Rectal smooth muscle tissue (tissue), 1 donor: ENCODE data around the gene EPHA5.
"Not testable (repeated sequence)": the region's sequence is repeated elsewhere in the genome, so short reads cannot be mapped to it uniquely, and the experiment has no call there.

Experiments used
- H3K27ac ChIP-seq: one replicate; pipeline ENCODE4 v1.7.0; 2013; ENCODE audit warnings: low read depth, low read length, inconsistent platforms
- H3K27me3 ChIP-seq: one replicate; pipeline ENCODE4 v1.7.0; 2013; ENCODE audit warnings: low read length; ENCODE audit not compliant: control insufficient read depth, insufficient read depth
- H3K36me3 ChIP-seq: one replicate; pipeline ENCODE4 v1.7.0; 2013; ENCODE audit warnings: low read length; ENCODE audit not compliant: control insufficient read depth, insufficient read depth
- H3K4me1 ChIP-seq: one replicate; pipeline ENCODE4 v1.7.0; 2013; ENCODE audit warnings: low read length; ENCODE audit not compliant: control insufficient read depth, insufficient read depth
- H3K4me3 ChIP-seq: one replicate; pipeline ENCODE4 v1.7.0; 2013; ENCODE audit warnings: low read length
- H3K9ac ChIP-seq: one replicate; pipeline ENCODE4 v1.7.0; 2013; ENCODE audit warnings: low read length

Gene EPHA5

GRCh38 chr4:65340382-65341109, 329.7 kb downstream of the EPHA5 start:
- H3K27ac ChIP-seq: no peak overlapping the region
- no peaks in the 10 kb centered on the region for H3K36me3 ChIP-seq
- no peaks in the 10 kb centered on the region for H3K27me3 ChIP-seq
- no peak overlapping the region for H3K4me3 ChIP-seq
- H3K4me1 ChIP-seq: no peaks in the 10 kb centered on the region
- no peak overlapping the region for H3K9ac ChIP-seq

GRCh38 chr4:65337371-65337770, 332.9 kb downstream of the EPHA5 start:
- Histone ChIP-seq H3K4me3 (no peak overlapping the region), H3K9ac (no peak overlapping the region), H3K4me1 (no peaks in the 10 kb centered on the region), H3K27ac (no peak overlapping the region), H3K27me3 (no peaks in the 10 kb centered on the region), H3K36me3 (no peaks in the 10 kb centered on the region)

GRCh38 chr4:65336465-65336864, 333.8 kb downstream of the EPHA5 start:
- no peak overlapping the region for H3K4me3 ChIP-seq
- no peaks in the 10 kb centered on the region for H3K36me3 ChIP-seq
- H3K9ac ChIP-seq: no peak overlapping the region
- no peaks in the 10 kb centered on the region for H3K27me3 ChIP-seq
- no peak overlapping the region for H3K27ac ChIP-seq
- no peaks in the 10 kb centered on the region for H3K4me1 ChIP-seq

GRCh38 chr4:65316534-65316933, 353.8 kb downstream of the EPHA5 start:
- Histone ChIP-seq H3K36me3 (no peaks in the 10 kb centered on the region), H3K27me3 (no peaks in the 10 kb centered on the region), H3K4me3 (no peak overlapping the region), H3K9ac (no peak overlapping the region), H3K27ac (no peak overlapping the region), H3K4me1 (no peaks in the 10 kb centered on the region)

GRCh38 chr4:65311120-65311519, 359.2 kb downstream of the EPHA5 start:
- Histone ChIP-seq H3K36me3 (no peaks in the 10 kb centered on the region), H3K9ac (no peak overlapping the region), H3K4me3 (no peak overlapping the region), H3K27ac (no peak overlapping the region), H3K27me3 (no peaks in the 10 kb centered on the region), H3K4me1 (no peaks in the 10 kb centered on the region)

GRCh38 chr4:65310586-65310985, 359.7 kb downstream of the EPHA5 start:
- Histone ChIP-seq H3K36me3 (no peaks in the 10 kb centered on the region), H3K4me1 (no peaks in the 10 kb centered on the region), H3K27ac (no peak overlapping the region), H3K27me3 (no peaks in the 10 kb centered on the region), H3K9ac (no peak overlapping the region), H3K4me3 (no peak overlapping the region)

- not testable (repeated sequence) for H3K9ac ChIP-seq, H3K27ac ChIP-seq, H3K27me3 ChIP-seq, H3K36me3 ChIP-seq, H3K4me3 ChIP-seq, H3K4me1 ChIP-seq
Observed at GRCh38 chr4:65308626-65309025, 361.7 kb downstream of the EPHA5 start.

- Histone ChIP-seq H3K27ac (no peak overlapping the region), H3K4me3 (no peak overlapping the region), H3K9ac (no peak overlapping the region), H3K36me3 (no peaks in the 10 kb centered on the region), H3K4me1 (no peaks in the 10 kb centered on the region), H3K27me3 (no peaks in the 10 kb centered on the region)
Observed at GRCh38 chr4:65302145-65302544, 368.1 kb downstream of the EPHA5 start.

- H3K4me3 ChIP-seq: no peak overlapping the region
- H3K27me3 ChIP-seq: no peaks in the 10 kb centered on the region
- no peak overlapping the region for H3K27ac ChIP-seq
- H3K36me3 ChIP-seq: no peaks in the 10 kb centered on the region
- no peak overlapping the region for H3K9ac ChIP-seq
- H3K4me1 ChIP-seq: no peaks in the 10 kb centered on the region
Observed at GRCh38 chr4:65296246-65296645, 374.0 kb downstream of the EPHA5 start.

- Histone ChIP-seq H3K27me3 (no peaks in the 10 kb centered on the region), H3K27ac (no peak overlapping the region), H3K4me3 (no peak overlapping the region), H3K9ac (no peak overlapping the region), H3K4me1 (no peaks in the 10 kb centered on the region), H3K36me3 (no peaks in the 10 kb centered on the region)
Observed at GRCh38 chr4:65287071-65287470, 383.2 kb downstream of the EPHA5 start.
